Dermis microvascular lymphatic vessel endothelial cell (primary cell): Measurements from ENCODE around the gene STK11IP. TPM values are rescaled to one million over a fixed set of nuclear protein-coding genes. Genes with fewer than 3 reads are reported as not detected.

Source experiments
- DNase-seq, 2 donors: peaks; one replicate each; pipeline versions ENCODE4 v3.0.0 to v3.0.0-alpha.2; 2010; ENCODE audit warnings: low read depth in 2 of 2
- total RNA-seq: library from RNA; depleted of rRNA; stranded (reverse); fragments of >200 nt; gene quantifications from 2 replicates; pipeline ENCODE4 v1.2.1, GENCODE V29; 2014

The STK11IP gene, protein sequence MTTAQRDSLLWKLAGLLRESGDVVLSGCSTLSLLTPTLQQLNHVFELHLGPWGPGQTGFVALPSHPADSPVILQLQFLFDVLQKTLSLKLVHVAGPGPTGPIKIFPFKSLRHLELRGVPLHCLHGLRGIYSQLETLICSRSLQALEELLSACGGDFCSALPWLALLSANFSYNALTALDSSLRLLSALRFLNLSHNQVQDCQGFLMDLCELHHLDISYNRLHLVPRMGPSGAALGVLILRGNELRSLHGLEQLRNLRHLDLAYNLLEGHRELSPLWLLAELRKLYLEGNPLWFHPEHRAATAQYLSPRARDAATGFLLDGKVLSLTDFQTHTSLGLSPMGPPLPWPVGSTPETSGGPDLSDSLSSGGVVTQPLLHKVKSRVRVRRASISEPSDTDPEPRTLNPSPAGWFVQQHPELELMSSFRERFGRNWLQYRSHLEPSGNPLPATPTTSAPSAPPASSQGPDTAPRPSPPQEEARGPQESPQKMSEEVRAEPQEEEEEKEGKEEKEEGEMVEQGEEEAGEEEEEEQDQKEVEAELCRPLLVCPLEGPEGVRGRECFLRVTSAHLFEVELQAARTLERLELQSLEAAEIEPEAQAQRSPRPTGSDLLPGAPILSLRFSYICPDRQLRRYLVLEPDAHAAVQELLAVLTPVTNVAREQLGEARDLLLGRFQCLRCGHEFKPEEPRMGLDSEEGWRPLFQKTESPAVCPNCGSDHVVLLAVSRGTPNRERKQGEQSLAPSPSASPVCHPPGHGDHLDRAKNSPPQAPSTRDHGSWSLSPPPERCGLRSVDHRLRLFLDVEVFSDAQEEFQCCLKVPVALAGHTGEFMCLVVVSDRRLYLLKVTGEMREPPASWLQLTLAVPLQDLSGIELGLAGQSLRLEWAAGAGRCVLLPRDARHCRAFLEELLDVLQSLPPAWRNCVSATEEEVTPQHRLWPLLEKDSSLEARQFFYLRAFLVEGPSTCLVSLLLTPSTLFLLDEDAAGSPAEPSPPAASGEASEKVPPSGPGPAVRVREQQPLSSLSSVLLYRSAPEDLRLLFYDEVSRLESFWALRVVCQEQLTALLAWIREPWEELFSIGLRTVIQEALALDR
- total RNA-seq: 9.4 and 11.4 TPM in 2 replicates

DNA sequence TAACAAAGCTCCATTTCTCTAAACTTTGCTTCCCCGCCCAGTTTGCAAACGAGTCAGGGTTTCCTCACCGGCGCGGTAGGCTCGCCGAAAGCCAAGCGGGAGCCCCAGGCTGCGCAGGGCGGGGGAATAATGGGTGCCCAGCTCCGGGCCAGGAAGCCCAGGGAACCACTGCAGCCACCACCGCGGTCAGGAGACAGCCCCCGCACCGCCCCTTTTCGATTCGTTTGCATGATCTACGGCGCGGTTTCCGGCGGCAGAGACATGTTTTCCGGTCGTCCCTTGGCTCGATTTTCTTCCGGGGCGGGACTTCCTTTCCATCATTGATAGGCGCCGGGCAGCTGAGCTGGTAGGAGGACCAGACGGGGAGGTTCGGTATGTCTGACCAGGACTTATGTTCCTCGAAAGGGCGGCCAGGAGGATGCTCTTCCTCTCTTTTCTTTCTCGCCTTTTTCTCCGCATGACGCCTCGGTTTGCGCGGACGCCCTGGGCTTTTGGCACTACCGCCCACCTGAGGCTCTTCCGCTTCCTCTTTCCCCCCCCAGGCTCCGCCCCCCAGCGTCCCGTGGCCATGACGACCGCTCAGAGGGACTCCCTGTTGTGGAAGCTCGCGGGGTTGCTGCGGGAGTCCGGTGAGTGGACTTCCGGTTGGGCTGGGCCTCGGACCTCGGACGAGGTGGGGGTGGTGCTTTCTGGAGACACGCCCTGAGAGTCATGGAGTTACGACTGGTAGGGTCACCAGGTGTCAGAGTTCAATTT is at the start of gene STK11IP:
TSS of gene STK11IP (plus strand) at position 306 of the 756 bp plus-strand sequence. CDS start at position 569, 263 bp downstream.
- DNase-seq: peak; percentile 93 to 95

DNA sequence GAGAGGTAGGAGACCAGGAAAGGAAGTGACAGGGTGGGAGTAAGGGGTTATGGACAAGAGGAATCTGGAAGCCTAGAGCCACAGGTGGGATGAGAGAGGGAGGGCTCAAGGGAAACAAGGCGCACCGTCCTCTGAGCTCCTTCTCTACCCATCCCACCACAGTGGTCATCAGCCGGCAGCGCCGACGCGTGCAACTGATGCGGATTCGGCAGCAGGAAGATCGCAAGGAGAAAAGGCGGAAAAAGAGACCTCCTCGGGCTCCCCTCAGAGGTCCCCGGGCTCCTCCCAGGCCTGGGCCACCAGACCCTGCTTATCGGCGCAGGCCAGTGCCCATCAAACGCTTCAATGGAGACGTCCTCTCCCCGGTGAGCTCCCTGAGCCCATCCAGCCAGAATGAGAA is 48.7 kb upstream of the STK11IP start:
- no peak for DNase-seq

GRCh38 chr2:219549619-219550018 is 48.0 kb upstream of the STK11IP start:
- no peak for DNase-seq

DNA sequence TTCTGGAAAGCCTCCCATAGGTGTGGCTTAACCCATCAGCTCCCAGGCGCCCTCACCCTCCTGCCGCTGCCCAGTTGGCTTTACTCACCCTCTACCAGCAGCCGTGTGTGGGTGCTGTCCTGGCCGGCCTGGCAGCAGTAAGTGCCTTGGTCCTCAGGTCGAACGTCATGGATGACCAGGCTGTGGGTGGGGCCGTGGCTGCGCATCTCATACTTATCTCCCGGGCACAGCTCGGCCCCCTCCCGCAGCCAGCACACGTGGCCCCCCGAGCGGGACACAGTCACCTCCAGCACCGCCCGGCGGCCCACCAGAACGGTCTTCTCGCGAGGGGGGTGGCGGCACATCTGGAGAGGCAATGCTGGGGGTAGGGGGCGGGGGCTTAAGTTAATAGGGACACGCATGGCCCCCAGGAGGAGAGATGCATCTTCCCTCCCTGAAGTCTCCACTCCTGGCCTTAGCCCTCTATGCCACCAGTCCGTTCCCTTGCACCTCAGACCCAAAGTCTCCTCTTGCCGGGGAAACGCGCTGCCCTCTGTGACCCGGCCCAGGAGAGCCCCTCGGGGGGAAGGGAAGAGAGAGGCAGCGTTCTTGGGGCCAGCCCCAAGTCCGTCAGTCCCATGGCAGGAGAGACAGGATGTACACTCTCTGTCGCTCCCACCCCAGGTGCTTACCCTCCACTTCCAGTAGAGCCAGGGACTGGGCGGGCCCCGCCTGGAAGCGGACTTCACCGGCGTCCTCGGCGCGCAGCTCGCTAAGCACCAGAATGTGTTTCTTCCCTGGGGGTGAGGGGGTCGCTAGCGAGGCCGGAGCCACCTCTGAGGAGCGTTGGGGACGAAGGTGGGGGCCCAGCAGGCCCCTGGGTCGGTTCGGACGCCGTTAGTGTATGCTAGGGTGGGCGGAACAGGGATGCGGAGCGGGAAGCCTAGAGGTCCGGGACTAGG is 45.9 kb upstream of the STK11IP start:
- DNase-seq: no peak

GRCh38 chr2:219552382-219553167 is 45.1 kb upstream of the STK11IP start:
- DNase-seq: peak in 1 of 2 donors; percentile 70

GRCh38 chr2:219553168-219553417 is 44.6 kb upstream of the STK11IP start:
- no peak for DNase-seq

DNA sequence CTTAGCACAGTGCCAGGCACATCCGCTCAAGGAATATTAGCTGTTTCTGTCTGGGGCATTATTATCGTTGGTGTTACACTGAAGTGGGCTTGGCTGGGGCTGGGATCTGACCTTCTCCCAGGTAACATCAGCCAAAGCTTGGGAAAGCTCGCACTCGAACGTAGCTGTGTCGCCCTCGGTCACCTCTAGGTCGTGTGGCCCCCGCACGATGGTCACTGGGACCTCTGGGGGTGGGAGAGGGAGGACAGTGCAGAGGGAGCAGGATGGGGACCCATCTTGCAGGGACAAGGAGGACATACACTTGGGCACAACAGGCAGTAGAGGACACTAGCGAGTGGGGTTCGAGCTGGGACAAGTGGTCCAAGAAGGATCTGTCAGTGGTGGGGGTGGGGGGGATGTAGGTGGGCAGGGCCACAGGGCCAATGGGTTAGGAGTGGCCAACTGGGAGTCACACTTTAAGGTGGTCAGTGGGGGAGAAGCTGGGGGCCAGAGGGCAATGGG is 44.1 kb upstream of the STK11IP start:
- no peak for DNase-seq

- DNase-seq: no peak
Measured at GRCh38 chr2:219554350-219554749, 43.3 kb upstream of the STK11IP start.

- no peak for DNase-seq
Measured at GRCh38 chr2:219555956-219556355, 41.7 kb upstream of the STK11IP start.

- no peak for DNase-seq
Measured at GRCh38 chr2:219556413-219556812, 41.2 kb upstream of the STK11IP start.

- no peak for DNase-seq
Measured at GRCh38 chr2:219557320-219557719, 40.3 kb upstream of the STK11IP start.

- DNase-seq: no peak
Measured at GRCh38 chr2:219557791-219558785, 39.6 kb upstream of the STK11IP start.

DNA sequence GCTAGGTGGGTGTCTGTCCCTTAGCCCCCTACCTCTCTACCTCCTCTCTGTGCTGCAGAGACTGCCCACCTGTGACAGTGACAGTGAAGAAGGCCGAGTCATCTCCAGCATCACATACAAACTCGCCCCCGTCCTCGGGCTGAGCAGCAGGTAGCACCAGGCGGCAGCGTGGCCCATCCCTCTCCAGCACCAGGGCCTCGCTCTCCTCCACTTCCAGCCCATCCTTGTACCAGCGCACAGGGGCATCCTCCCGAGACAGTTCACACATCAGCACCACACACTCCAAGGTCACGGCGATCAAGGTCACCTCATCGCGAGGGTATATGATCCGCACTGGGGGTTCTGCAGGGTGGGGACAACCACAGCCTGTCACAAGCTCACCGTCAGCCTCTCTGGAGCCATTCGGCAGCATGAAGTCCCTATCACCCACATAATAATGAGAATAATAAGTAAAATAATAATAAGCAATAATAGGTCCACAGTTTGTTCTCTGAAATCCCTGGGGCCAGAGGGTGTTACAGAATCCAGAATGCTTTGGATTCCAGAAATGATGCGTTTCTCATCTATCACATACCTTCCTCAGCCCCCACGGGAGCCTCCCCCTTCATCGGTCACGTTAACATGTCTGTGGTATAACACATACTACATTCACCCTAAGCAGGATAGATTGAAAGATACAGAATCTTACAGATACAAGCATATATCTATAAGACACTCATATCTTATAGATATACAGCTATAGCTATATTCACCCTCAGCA is 38.3 kb upstream of the STK11IP start:
- DNase-seq: no peak

- no peak for DNase-seq
Measured at GRCh38 chr2:219560037-219560892, 37.4 kb upstream of the STK11IP start.

DNA sequence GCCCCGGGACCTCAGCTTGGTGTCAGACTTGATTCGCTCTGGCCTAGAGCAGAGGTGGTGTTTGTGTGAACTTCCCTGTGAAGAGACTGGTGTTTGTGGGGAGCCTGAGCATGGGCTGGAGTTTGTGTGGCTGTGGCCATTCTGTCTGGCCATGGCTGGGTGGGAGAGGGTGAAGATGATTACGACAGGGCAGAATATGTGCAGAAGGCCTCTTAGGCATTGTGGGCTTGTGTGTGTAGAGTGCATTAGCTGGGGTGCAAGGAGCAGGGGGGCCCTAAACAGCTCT is 36.8 kb upstream of the STK11IP start:
- no peak for DNase-seq

DNA sequence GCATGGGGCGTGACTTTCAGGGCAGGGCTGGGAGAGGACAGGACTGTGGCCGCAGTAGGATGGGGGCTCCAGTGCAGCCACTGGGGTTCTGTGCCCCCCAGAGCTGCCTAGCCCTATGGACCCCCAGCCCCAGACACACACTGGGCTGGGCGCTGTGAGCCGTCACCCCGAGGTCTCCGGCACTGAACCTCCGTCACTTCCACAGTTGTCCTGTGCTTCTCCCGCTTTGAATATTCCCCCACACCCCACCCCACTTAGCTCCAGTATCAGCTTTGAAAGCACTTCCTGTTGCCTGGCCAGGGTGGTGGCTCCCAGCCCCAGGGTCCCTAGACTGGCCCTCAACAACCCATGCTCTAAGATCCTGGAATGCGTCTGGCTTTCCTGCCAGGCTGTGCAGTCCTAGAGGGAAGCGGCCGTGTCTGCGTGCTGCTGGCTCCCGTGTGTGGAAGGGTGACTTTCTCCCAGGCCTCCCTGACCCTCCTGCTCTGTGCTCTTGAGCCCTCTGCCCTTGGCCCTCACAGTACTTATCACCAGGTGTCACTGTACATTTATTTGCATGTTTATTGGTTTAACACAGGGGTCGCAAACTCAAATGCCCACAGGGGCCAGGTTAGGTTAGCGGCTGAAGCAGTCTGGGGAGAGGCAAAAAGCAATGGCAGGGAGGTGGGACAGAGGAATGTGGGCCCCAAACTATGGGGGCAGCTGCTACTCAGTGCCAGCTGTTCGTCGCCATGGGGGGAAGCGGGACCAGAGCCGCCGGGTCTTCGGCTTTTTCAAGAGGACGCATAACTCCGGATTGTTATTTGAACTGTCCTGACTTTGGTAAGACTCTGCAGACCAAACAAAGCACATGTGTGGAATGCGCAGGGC is 36.2 kb upstream of the STK11IP start:
- no peak for DNase-seq
